Caco-2 (cell line): ENCODE results near the gene LTBP3. TPM values are rescaled to one million over a fixed set of nuclear protein-coding genes. Genes with fewer than 3 reads are reported as not detected.
A peak's percentile ranks its signal among the peaks of the same experiment; 100 is the strongest.

ENCODE experiments used
- Bru-seq: library from RNA; stranded (reverse); fragments of 400-500 nt; gene quantifications from one replicate; lab custom pipeline; 2021; lab: Mats Ljungman, UMichigan
- BruChase-seq, 2 experiments: library from RNA; stranded (reverse); fragments of 400-500 nt; gene quantifications; one replicate each; lab custom pipeline; 2021; lab: Mats Ljungman, UMichigan
- BruUV-seq: library from RNA; stranded (reverse); fragments of 400-500 nt; replicated peaks from 2 replicates; lab custom pipeline; 2021; lab: Mats Ljungman, UMichigan
- CTCF ChIA-PET: fragments of 300-600 bp; sonication (Branson Sonifier 250); formaldehyde crosslinking; loops from one replicate; lab custom pipeline; 2022; ENCODE audit warnings: antibody characterized with exemption; lab: Charles Lee
- POLR2A ChIA-PET: fragments of 300-600 bp; sonication (Branson Sonifier 250); formaldehyde crosslinking; loops from one replicate; lab custom pipeline; 2022; ENCODE audit warnings: antibody characterized with exemption; lab: Charles Lee
- DNase-seq, 2 experiments: peaks; one replicate each; pipeline versions ENCODE4 v3.0.0 to v3.0.0-alpha.2; 2020 to 2022
- H3K27me3 ChIP-seq: replicated peaks from 2 replicates; pipeline ENCODE4 v1.6.0; 2011; ENCODE audit warnings: low read length; ENCODE audit not compliant: control insufficient read depth, insufficient read depth
- H3K36me3 ChIP-seq: 2 replicates; pipeline ENCODE4 v1.5.1; 2011; ENCODE audit warnings: low read length; ENCODE audit not compliant: control insufficient read depth, insufficient read depth
- H3K4me1 ChIP-seq: fragments of 250-450 bp; sonication (Bioruptor Pico); 2 replicates; pipeline ENCODE4 v1.5.1; 2020; ENCODE audit warnings: mild to moderate bottlenecking
- H3K4me3 ChIP-seq: 2 replicates; pipeline ENCODE4 v1.5.1; 2011; ENCODE audit warnings: low read depth, mild to moderate bottlenecking, control low read depth, low read length
- H3K9me3 ChIP-seq: fragments of 250-450 bp; sonication (Bioruptor Pico); 2 replicates; pipeline ENCODE4 v1.5.1; 2020; ENCODE audit warnings: mild to moderate bottlenecking, moderate library complexity
- H3K27ac Mint-ChIP-seq: one replicate; pipeline ENCODE4 v1.8.0; 2022; ENCODE audit warnings: mixed read lengths; ENCODE audit not compliant: unreplicated experiment
- H3K27me3 Mint-ChIP-seq: one replicate; pipeline ENCODE4 v1.8.0; 2022; ENCODE audit warnings: mixed read lengths; ENCODE audit not compliant: insufficient read depth, unreplicated experiment
- H3K36me3 Mint-ChIP-seq: one replicate; pipeline ENCODE4 v1.8.0; 2022; ENCODE audit warnings: mild to moderate bottlenecking, mixed read lengths; ENCODE audit not compliant: insufficient read depth, unreplicated experiment
- H3K4me1 Mint-ChIP-seq: one replicate; pipeline ENCODE4 v1.8.0; 2022; ENCODE audit warnings: low read depth, mixed read lengths; ENCODE audit not compliant: unreplicated experiment
- H3K4me3 Mint-ChIP-seq: one replicate; pipeline ENCODE4 v1.8.0; 2022; ENCODE audit warnings: mild to moderate bottlenecking, moderate library complexity, mixed read lengths; ENCODE audit not compliant: unreplicated experiment
- H3K9me3 Mint-ChIP-seq: one replicate; pipeline ENCODE4 v1.8.0; 2022; ENCODE audit warnings: mixed read lengths; ENCODE audit not compliant: unreplicated experiment
- CTCF ChIP-seq, 2 experiments: fragments of 200-600 bp in 1 of 2; IDR thresholded peaks; 1 replicate in 1 of 2; 2 replicates in 1 of 2; pipeline versions ENCODE4 v1.5.1 to v1.8.0; 2011 to 2022; ENCODE audit warnings: antibody characterized with exemption in 1 of 2, control low read depth in 1 of 2, inconsistent platforms in 1 of 2, low read depth in 1 of 2, low read length in 1 of 2, mild to moderate bottlenecking in 1 of 2, moderate library complexity in 1 of 2; ENCODE audit not compliant: insufficient read depth in 1 of 2, severe bottlenecking in 1 of 2, unreplicated experiment in 1 of 2
- intact Hi-C: fragments of 100-400 bp; cut with micrococcal nuclease; formaldehyde crosslinking; loops from one replicate; pipeline ENCODE4 v1.10.0; 2022; ENCODE audit not compliant: unreplicated experiment
- long read RNA-seq: library from polyadenylated mRNA; stranded (forward); transcript quantifications from one replicate; pipeline ENCODE4 v2.0.0, GENCODE V29; 2022
- total RNA-seq: library from RNA; stranded (reverse); gene quantifications from 2 replicates; pipeline ENCODE4 v1.2.3, GENCODE V29; 2022

Gene LTBP3
- 87.2 and 91.2 TPM in 2 replicates for total RNA-seq
- Bru-seq, nascent RNA, result percentile 61 among the genes with signal in this experiment
- BruChase-seq, experiment 1, labeled RNA remaining after a 2-hour chase, result percentile 65 among the genes with signal in this experiment
- percentile 77 among the genes with signal in this experiment for BruChase-seq, experiment 2, labeled RNA remaining after a 6-hour chase
- long read RNA-seq, partial matches to known transcripts, result 12 of 31 reads
- long read RNA-seq, other reads (novel, unspliced or antisense), result 14 of 31 reads

- peak; percentile 82 to 85 for DNase-seq
- TF ChIP-seq CTCF (IDR thresholded peaks at IDR 0.05; ENCODE audit: insufficient read depth in 1 of 2, low read depth in 1 of 2, low read length in 1 of 2, severe bottlenecking in 1 of 2, unreplicated experiment in 1 of 2), result no peak
Observed at GRCh38 chr11:65558002-65558929, at the start of gene LTBP3. TSS of gene LTBP3 (minus strand) at chr11:65558359. CDS start at chr11:65557959, 400 bp downstream.

GRCh38 chr11:65606876-65607613 lies 48.9 kb upstream of the LTBP3 start:
- Mint-ChIP-seq H3K27me3 (no peaks in the 10 kb centered on the region), H3K27ac (peak overlapping the region; percentile 43), H3K4me1 (peaks cover 16% of the 10 kb centered on the region), H3K9me3 (no peaks in the 10 kb centered on the region), H3K4me3 (peak overlapping the region; percentile 67), H3K36me3 (peaks cover 48% of the 10 kb centered on the region)
- CTCF ChIA-PET, result interaction anchor here (0.5 to 1.9 kb wide), 12 partner anchors 13 to 463 kb away, joined by 3 to 22 read pairs (median 6); partner anchors contain the start of genes FAM89B, SCYL1 and ZNRD2
- H3K4me3 ChIP-seq, result peak overlapping the region; percentile 47
- H3K36me3 ChIP-seq, result peaks cover 15% of the 10 kb centered on the region
- BruUV-seq, result no TSS peak
- DNase-seq, result peak; percentile 98 to 99
- H3K9me3 ChIP-seq, result no peaks in the 10 kb centered on the region
- POLR2A ChIA-PET, result interaction anchor here (0.5 to 1.3 kb wide), 7 partner anchors 8 to 185 kb away, joined by 3 to 11 read pairs (median 5); partner anchors contain the start of genes KCNK7, NEAT1 and PCNX3
- TF ChIP-seq CTCF (IDR thresholded peaks at IDR 0.05; ENCODE audit: insufficient read depth in 1 of 2, low read depth in 1 of 2, low read length in 1 of 2, severe bottlenecking in 1 of 2, unreplicated experiment in 1 of 2), result no peak
- H3K27me3 ChIP-seq, result no peaks in the 10 kb centered on the region
- intact Hi-C loops, result loop anchor here (1.0 kb wide), 3 partner anchors 8 to 189 kb away; partner anchors contain the start of gene PCNX3
- H3K4me1 ChIP-seq, result peaks cover 15% of the 10 kb centered on the region

More at GRCh38 chr11:65558002-65558929, at the start of gene LTBP3:
- no peaks in the 10 kb centered on the region for H3K9me3 ChIP-seq
- ChIA-PET POLR2A (interaction anchor here (0.6 to 1.3 kb wide), 2 partner anchors 14 to 33 kb away, joined by 3 to 4 read pairs; partner anchors contain the start of genes FAM89B and SCYL1), CTCF (interaction anchor here (0.9 kb wide), 1 partner anchor 14 kb away, joined by 3 read pairs; the partner anchor contains the start of gene FAM89B)
- no TSS peak for BruUV-seq
- Mint-ChIP-seq H3K4me3 (peak within 1 kb of the TSS; percentile 75), H3K9me3 (no peaks in the 10 kb centered on the region), H3K27ac (peak within 1 kb of the TSS; percentile 61), H3K27me3 (no peaks in the 10 kb centered on the region), H3K4me1 (peaks cover 41% of the 10 kb centered on the region), H3K36me3 (peaks cover 19% of the 10 kb centered on the region)
- H3K4me3 ChIP-seq, result peak within 1 kb of the TSS; percentile 70
- peaks cover 57% of the 10 kb centered on the region for H3K4me1 ChIP-seq
- intact Hi-C loops, result loop anchor here (1.0 kb wide), 1 partner anchor 12 kb away; the partner anchor contains the start of gene ZNRD2
- no peaks in the 10 kb centered on the region for H3K36me3 ChIP-seq
- no peaks in the 10 kb centered on the region for H3K27me3 ChIP-seq
